GM18508 (cell line): ENCODE data around the gene METTL26.

Experiments used
- ATAC-seq: cut with Tn5 transposase; IDR thresholded peaks from one replicate; pipeline ENCODE4 v1.9.1; 2021; ENCODE audit warnings: moderate number of reproducible peaks; ENCODE audit not compliant: insufficient read depth, unreplicated experiment

Gene METTL26

GRCh38 chr16:627454-628239 lies 8.5 kb downstream of the METTL26 start:
- ATAC-seq, result no peak

- no peak for ATAC-seq
Observed at GRCh38 chr16:626787-627453, 9.2 kb downstream of the METTL26 start.

DNA sequence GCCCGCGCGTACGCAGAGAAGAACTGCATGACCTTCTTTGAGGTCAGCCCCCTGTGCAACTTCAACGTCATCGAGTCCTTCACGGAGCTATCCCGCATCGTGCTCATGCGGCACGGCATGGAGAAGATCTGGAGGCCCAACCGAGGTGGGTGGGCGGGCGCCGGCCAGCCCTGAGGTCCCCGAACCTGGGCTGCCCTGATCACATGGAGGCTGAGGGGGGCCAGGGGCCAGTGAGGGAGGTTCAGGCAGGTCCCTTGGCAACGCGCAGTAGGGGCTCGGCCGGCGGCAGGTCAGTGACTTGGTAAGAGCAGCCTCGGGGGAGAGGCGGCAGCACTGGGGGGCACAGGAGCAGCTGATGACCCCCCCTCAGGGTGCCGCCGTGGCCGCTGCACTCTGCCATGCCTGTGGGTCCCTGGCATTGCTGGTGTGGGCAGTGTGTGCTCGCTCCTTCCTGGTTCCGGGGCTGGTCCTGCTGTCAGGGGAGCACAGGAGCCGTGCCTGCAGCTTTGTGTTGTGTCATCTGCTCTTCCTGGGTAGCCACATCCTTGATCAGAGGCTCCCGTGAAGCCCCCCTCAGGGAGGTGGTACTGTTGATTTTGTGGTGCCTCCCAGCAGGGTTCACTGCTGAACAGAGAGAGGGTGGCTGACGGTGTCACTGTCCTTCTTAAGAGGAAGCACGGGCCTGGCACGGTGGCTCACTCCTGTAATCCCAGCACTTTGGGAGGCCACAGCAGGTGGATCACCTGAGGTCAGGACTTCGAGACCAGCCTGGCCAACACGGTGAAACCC lies 9.9 kb downstream of the METTL26 start:
- ATAC-seq, result no peak

- ATAC-seq, result no peak
Observed at GRCh38 chr16:625117-625976, 10.8 kb downstream of the METTL26 start.

- no peak for ATAC-seq
Observed at GRCh38 chr16:624526-625070, 11.5 kb downstream of the METTL26 start.

- ATAC-seq, result no peak
Observed at GRCh38 chr16:622920-623280, 13.2 kb downstream of the METTL26 start.

DNA sequence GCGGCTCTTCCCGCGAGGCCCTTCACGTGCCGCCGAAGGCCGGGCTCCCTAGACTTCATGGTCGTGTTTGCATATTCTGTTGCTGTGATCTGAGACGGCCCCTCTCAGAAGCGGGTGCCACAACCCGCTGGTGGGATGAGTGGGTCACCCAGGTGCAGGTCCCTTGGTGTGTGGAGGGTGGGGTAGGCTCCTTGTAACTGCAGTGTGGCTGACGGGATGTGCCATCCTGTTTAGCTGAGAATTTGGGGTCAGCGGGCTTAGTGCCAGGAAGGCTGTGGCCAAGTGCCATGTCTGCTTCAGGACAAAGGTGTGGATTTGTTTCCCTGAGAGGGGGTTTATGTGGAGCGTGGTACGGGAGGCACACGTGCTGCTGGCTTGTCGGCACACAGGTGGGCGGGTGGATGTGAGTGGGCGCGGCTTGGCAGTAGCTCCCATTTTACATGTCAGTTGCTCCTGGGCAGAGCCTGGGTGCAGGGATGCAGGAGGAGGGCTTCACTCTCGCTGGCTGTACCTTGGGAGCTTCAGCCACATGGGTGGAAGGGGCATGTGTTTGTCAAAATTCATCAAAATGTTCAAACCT lies 14.5 kb downstream of the METTL26 start:
- no peak for ATAC-seq

DNA sequence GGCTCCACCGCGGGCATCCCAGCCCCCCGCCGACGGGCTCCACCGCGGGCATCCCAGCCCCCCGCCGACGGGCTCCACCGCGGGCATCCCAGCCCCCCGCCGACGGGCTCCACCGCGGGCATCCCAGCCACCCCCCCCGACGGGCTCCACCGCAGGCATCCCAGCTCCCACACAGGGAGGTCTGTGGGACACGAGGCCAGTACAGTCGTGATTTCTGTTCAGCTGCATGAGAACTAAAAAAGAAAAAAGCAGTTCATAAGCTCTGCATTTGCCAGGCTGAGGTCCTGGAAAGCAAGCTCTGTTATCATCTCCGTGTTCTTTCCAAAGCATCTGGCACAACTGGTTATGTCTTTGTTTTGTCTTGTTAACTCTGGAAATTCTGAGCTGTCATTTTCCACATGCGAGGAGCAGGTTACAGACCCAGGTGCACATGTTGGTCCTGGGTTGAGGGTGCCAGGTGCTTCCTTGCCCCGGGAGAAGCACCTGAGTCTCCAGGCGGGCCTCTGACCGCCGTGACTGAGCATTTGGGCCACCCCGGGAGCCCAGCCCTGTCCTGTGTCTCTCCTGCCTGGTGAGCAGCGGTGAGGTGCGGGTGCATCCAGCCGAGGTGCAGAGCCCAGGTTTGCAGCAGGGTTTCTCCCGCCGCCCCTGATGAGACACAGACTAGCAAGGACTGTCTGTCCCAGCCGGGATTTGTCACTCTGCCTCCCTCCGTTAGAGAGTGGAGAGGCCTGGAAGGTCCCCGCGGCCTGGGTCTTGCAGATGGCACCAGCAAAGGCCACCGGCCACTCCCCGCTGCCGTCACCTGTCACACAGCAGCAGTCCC lies 15.2 kb downstream of the METTL26 start:
- ATAC-seq, result no peak

DNA sequence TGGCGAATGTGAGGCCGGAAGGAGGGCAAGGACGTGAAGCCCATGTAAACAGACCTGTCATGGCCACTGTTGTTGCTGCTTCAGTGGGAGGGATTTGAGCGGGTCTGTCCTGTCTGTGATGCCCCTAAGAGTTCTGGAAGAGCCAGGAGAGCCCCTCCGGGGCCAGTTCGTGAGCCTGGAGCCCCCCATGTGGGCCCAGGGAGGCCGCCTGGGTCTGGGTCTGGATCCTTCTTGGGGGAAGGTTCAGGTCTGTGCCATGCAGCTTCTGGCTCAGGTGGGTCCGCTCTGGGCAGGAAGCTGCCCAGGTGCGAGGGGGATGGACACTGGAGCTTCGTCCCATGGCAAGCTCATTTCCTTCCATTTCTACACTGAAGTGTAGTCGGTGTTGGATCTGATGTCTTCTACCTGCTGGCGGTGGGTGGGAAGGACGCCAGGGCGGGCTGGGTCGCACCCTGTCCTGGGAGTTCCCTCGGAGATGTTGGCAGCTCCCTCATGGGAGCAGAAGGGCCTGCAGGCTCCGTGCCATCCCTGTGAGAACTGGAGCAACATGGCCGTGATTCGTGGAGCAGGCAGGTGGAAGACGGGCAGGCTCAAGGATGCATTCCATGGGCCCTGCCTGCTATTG lies 16.5 kb downstream of the METTL26 start:
- no peak for ATAC-seq

- no peak for ATAC-seq
Observed at GRCh38 chr16:617855-618254, 18.2 kb downstream of the METTL26 start.

DNA sequence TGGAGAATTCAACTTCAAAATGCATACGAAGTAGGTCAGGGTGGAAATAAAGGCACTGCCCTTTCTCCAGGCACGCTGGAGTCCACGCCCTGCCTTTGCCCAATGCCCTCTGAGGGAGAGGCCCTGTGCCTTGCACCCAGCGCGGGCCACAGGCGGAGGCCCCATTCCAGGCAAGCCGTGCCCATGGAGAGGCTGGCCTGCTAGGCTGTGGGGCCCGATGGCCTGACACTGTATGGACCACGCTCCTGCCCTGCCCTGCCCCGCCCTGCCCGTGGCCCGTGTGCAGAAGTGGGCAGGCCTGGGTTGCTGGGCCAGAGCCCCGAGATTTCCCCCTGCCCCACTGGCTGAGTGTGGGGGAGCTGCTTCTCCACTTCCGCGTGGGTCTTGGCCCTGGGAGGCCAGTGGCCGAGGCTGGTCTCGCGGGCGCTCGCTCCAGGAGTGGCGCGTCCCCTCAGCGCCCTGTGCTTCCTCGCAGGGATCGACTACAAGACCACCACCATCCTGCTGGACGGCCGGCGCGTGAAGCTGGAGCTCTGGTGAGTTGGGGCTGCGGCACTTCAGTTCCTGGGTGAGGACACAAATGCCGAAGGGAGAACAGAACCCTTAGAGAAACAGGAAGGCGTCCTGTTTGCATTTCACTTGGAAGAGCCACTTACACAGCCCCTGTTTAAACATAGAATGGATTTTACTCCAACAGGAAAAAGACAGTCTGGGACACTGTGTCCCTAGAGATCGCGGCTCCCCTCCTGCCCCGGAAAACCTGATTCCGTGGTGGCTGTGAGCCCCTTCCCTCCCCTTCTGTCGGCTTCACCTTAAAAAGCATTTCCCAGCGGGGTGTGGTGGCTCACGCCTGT lies 19.1 kb downstream of the METTL26 start:
- ATAC-seq, result no peak

- no peak for ATAC-seq
Observed at GRCh38 chr16:615122-615521, 21.0 kb downstream of the METTL26 start.

DNA sequence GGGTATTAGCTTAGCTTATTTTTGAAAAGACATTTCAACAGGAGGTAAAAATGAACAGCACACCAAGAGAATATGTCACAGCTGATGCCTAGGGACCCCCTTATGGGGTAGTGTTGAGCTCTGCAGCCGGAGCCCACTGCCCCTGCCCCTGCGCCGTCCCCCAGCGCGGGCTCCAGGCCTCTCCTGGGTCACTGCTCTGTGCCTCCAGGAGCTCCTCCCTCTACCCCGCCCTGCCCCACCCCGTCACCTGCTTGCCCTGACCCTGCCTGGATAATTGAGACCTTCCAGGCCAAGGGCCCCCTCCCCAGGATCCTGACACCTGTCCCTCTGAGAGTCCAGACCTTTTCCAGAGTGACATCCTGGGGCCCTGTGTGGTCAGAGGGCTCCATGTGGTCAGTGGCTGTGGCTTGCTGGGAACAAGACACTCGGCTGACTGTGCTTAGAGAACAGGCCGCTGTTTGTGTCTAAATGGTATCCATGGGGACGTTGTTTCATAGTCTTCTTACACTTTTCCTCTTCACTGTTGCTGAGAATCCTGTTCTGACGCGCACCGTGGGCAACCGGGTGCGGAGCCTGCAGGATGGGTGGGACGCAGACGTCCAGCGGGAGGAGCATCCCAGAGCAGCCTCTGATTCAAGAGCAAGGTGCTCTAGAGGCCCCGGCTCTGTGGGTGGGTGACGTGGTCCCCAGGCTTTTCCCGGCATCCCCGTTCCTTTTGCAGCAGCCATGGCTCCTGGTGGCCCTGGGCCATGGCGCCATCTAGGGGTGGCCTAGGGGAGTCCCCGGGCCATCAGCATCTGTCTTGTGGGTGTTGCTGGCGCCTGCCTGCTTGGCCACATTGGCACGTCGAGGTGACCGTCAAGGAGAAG lies 25.4 kb downstream of the METTL26 start:
- no peak for ATAC-seq

DNA sequence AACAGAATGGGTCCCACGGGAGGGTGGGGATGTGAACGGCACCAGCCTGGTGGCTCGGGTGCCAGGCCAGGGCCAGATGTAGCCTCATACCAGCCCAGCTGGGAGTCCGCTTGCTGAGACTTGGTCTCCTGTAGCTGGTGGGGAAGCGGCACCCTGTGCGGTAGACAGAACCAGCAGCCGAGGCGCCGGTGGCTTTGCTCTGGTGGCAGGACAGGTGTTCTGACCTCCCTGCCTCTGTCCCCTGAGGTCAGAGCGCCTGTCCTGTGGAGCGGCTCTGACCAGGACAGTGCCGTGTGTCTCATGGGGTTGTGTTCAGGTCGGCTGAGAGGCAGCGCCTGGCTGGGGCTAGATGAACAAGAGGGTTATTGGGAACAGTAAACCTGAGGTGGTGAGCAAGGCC lies 26.1 kb downstream of the METTL26 start:
- ATAC-seq, result no peak

GRCh38 chr16:609316-609715 lies 26.8 kb downstream of the METTL26 start:
- ATAC-seq, result no peak

- ATAC-seq, result no peak
Observed at GRCh38 chr16:608019-608418, 28.1 kb downstream of the METTL26 start.
